Right cardiac atrium (tissue), 5 donors: Measurements from ENCODE around the gene TSPAN4. TPM values are rescaled to one million over a fixed set of nuclear protein-coding genes. Genes with fewer than 3 reads are reported as not detected.

Experiments used
- ATAC-seq, 2 donors: fragments of 200-7000 bp; cut with Tn5 transposase; one replicate each; pipeline versions ENCODE4 v1.8.0 to v1.9.1; 2020; ENCODE audit warnings: moderate library complexity in 2 of 2, mild to moderate bottlenecking in 1 of 2
- DNase-seq, 3 donors: peaks; one replicate each; pipeline ENCODE4 v3.0.0-alpha.2; 2020
- H3K27ac ChIP-seq: one replicate; pipeline ENCODE4 v1.5.1; 2013; ENCODE audit warnings: mild to moderate bottlenecking, low read length, control low read depth, moderate library complexity
- H3K27me3 ChIP-seq: one replicate; pipeline ENCODE4 v1.6.1; 2013; ENCODE audit not compliant: control insufficient read depth, insufficient read depth
- H3K4me1 ChIP-seq: one replicate; pipeline ENCODE4 v1.6.1; 2013; ENCODE audit warnings: low read length; ENCODE audit not compliant: control insufficient read depth, insufficient read depth
- H3K4me3 ChIP-seq: one replicate; pipeline ENCODE4 v1.5.1; 2013; ENCODE audit warnings: low read length, control low read depth
- H3K9me3 ChIP-seq: one replicate; pipeline ENCODE4 v1.6.1; 2013; ENCODE audit warnings: low read length; ENCODE audit not compliant: control insufficient read depth
- WGBS: extraction: QIAGEN DNeasy Blood & Tissue Kit; methylation state at CpG from one replicate; pipeline ENCODE4 v1.1.7; 2013; 5-methylcytosine and 5-hydroxymethylcytosine counted together
- intact Hi-C, 4 donors: fragments of 100-400 bp; cut with DNase I; formaldehyde crosslinking; loops; one replicate each; pipeline versions ENCODE4 v1.11.0 to v1.14.0; 2022 to 2023
- polyA plus RNA-seq: library from polyadenylated mRNA; stranded (reverse); fragments of 200-250 nt; gene quantifications from one replicate; pipeline ENCODE4 v1.2.3, GENCODE V29; 2013
- total RNA-seq, 4 donors: library from RNA; stranded (reverse); fragmentation: NEBNext Ultra II Directional; extraction: Animal tissue kit (Norgen Biotek cat#: 25700); gene quantifications; one replicate each; pipeline ENCODE4 v1.2.1, GENCODE V29; 2021
- donor health status: healthy with polysubstance abuse.
- donor health status: DM: no; HTN: yes; CAD: no.
- donor health status: DM: no; HTN: no; CAD: no.
- donor health status: DM: no; HTN: yes; CAD: no; lungs with severe emphysema.
- donor health status: DM: yes; HTN: yes; CAD: no.

The TSPAN4 gene
- total and polyA plus RNA-seq, 5 donors = 36.6 to 45.1 (median 40.7) TPM

GRCh38 chr11:825366-826226 lies 17.1 kb upstream of the TSPAN4 start:
- no peaks in the 10 kb centered on the region for H3K9me3 ChIP-seq
- intact Hi-C loops = no loop called here
- ATAC-seq (no peak), DNase-seq (no peak)
- no peak overlapping the region for H3K4me3 ChIP-seq
- H3K27ac ChIP-seq = no peak overlapping the region
- no peaks in the 10 kb centered on the region for H3K27me3 ChIP-seq
- 78% methylated on average over 12 of the region's 12 CpGs for WGBS
- peaks cover 8% of the 10 kb centered on the region for H3K4me1 ChIP-seq

- intact Hi-C loops = no loop called here
- H3K27me3 ChIP-seq = no peaks in the 10 kb centered on the region
- peaks cover 3% of the 10 kb centered on the region for H3K4me1 ChIP-seq
- DNase-seq (no peak), ATAC-seq (no peak)
- 78% methylated on average over 9 of the region's 9 CpGs for WGBS
- H3K27ac ChIP-seq = no peak overlapping the region
- no peak overlapping the region for H3K4me3 ChIP-seq
- no peaks in the 10 kb centered on the region for H3K9me3 ChIP-seq
These were observed 16.4 kb upstream of the TSPAN4 start for GRCh38 chr11:826227-826621.

DNA sequence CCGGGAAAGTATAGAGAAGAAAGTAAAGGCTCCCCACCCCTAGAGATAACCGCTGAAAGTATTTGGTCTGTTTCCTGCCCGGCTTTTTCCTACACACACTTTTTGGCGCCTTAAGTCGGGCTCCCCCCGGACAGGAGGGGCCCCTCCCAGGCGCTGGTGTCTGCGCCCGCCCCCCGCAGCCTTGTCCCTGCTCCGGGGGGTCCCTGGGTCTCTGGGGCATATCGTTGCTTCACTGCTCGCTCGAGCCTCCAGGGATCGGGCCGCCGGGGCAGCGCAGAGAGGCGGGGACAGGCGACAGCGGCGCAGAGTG lies 15.9 kb upstream of the TSPAN4 start:
- H3K27ac ChIP-seq = peak overlapping the region; percentile 38
- H3K27me3 ChIP-seq = no peaks in the 10 kb centered on the region
- 1% methylated on average over 22 of the region's 22 CpGs for WGBS

GRCh38 chr11:827146-827896 lies 15.3 kb upstream of the TSPAN4 start:
- no peaks in the 10 kb centered on the region for H3K9me3 ChIP-seq
- intact Hi-C loops = no loop called here
- peak overlapping the region; percentile 33 for H3K4me3 ChIP-seq
- peak overlapping the region; percentile 38 for H3K27ac ChIP-seq
- peaks cover 5% of the 10 kb centered on the region for H3K4me1 ChIP-seq
- peak in 2 of 3 donors; percentile 76 to 78 for DNase-seq
- 6% methylated on average over 66 of the region's 66 CpGs for WGBS
- no peaks in the 10 kb centered on the region for H3K27me3 ChIP-seq
- ATAC-seq = no peak

More for the DNA sequence above, 15.9 kb upstream of the TSPAN4 start:
- peak in 1 of 3 donors; percentile 76 for DNase-seq
- Histone ChIP-seq H3K4me1 (peaks cover 3% of the 10 kb centered on the region), H3K4me3 (peak overlapping the region; percentile 33), H3K9me3 (no peaks in the 10 kb centered on the region)
- intact Hi-C loops = no loop called here
- ATAC-seq = no peak

- H3K4me1 ChIP-seq = peaks cover 7% of the 10 kb centered on the region
These were observed 14.8 kb upstream of the TSPAN4 start, which contains the start of gene CRACR2B for GRCh38 chr11:827897-828192. Gene CRACR2B (plus strand): TSS chr11:827919. CDS start chr11:828608, 689 bp downstream.

DNA sequence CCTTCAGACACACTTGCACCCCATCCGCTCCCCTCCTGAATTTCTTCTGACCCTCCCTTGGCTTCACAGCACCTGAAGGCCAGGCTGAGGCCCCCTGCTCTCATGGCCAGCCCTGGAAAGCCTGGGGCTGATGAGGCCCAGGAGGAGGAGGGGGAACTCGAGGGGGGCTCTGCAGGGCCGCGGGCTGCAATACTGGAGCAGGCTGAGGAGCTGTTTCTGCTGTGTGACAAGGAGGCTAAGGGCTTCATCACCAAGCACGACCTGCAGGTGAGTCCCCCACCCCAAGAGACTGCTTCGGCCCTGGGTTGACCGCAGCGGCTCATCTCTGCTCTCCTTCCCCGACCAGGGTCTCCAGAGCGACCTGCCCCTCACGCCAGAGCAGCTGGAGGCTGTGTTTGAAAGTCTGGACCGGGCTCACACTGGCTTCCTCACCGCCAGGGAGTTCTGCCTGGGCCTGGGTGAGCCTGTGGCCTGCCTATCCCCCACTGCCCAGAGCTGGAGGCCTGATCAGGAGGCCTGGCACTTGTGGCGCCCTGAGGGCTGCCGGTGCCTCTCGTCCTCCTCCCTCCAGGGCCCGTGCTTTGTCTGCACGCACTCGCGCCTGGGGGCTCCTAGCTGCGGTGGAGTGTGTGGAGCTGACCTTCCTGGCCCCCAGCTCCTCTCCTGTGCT lies 14.0 kb upstream of the TSPAN4 start:
- Histone ChIP-seq H3K4me3 (no peak overlapping the region), H3K9me3 (no peaks in the 10 kb centered on the region), H3K4me1 (peaks cover 7% of the 10 kb centered on the region), H3K27ac (peak overlapping the region; percentile 37), H3K27me3 (no peaks in the 10 kb centered on the region)
- intact Hi-C loops = no loop called here
- DNase-seq (peak in 2 of 3 donors; percentile 61 to 81), ATAC-seq (no peak)
- 47% methylated on average over 21 of the region's 21 CpGs for WGBS

More at GRCh38 chr11:827897-828192, 14.8 kb upstream of the TSPAN4 start, which contains the start of gene CRACR2B:
- WGBS = 52% methylated on average over 5 of the region's 5 CpGs
- H3K27ac ChIP-seq = peak within 1 kb of the TSS; percentile 38
- H3K27me3 ChIP-seq = no peaks in the 10 kb centered on the region
- peak in 1 of 3 donors; percentile 60 for DNase-seq
- peak within 1 kb of the TSS; percentile 33 for H3K4me3 ChIP-seq
- intact Hi-C loops = no loop called here
- no peak for ATAC-seq
- no peaks in the 10 kb centered on the region for H3K9me3 ChIP-seq

DNA sequence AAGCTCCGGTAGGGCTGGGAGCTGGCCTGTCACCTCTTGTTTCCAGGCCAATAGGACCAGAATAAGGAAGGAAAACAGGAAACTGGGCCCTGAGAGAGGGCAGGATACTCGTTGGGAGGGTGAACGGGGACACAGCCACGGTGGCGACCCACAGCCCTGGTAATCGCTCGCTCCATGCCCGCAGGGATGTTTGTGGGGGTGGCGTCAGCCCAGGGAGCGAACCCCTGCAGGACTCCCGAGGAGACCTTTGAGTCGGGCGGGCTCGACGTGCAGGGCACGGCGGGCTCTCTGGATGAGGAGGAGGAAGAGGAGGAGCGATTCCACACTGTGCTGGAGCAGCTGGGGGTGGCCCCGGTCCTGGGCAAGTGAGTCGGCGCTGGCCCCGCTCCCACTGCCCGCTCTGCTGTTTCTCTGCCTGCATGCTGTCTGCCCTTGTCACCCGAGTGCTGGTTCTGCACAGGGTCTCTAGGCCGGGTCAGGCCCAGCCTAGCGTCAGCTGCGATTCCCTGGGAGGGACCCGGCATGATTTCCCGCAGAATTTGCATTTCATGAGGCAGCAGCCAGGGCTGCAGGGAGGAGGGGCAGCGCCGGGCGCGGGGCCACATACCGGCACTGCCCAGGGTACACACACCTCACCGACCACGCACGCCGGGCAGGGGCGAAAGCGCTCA lies 13.3 kb upstream of the TSPAN4 start:
- Histone ChIP-seq H3K9me3 (no peaks in the 10 kb centered on the region), H3K27ac (peak overlapping the region; percentile 10), H3K4me3 (peak overlapping the region; percentile 29), H3K27me3 (no peaks in the 10 kb centered on the region), H3K4me1 (peaks cover 7% of the 10 kb centered on the region)
- ATAC-seq (peak; percentile 11 to 37), DNase-seq (peak in 2 of 3 donors; percentile 83 to 85)
- 18% methylated on average over 40 of the region's 40 CpGs for WGBS
- intact Hi-C loops = no loop called here

DNA sequence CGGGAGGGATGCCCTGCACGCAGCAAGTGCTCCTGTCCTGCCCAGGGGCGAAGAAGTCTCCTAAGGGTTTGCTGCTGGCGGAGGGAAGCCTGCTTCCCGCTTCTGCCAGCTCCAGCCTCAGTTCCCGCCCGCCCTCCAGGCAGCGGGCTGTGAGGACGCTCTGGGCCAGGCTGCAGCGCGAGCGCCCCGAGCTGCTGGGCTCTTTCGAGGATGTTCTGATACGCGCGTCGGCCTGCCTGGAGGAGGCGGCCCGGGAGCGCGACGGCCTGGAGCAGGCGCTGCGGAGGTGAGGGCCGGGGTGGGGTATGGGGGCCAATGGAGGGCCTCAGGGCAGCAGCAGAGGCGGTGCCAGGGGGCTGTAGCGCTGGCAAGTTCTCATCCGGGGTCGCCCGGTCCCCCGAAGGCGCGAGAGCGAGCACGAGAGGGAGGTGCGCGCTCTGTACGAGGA lies 12.8 kb upstream of the TSPAN4 start:
- H3K27ac ChIP-seq = peak overlapping the region; percentile 10

GRCh38 chr11:830295-831117 lies 12.1 kb upstream of the TSPAN4 start:
- H3K9me3 ChIP-seq = no peaks in the 10 kb centered on the region
- peak overlapping the region; percentile 29 for H3K4me3 ChIP-seq
- no peaks in the 10 kb centered on the region for H3K27me3 ChIP-seq
- H3K27ac ChIP-seq = no peak overlapping the region
- WGBS = 8% methylated on average over 78 of the region's 78 CpGs
- peaks cover 9% of the 10 kb centered on the region for H3K4me1 ChIP-seq
- intact Hi-C loops = no loop called here
- DNase-seq (peak; percentile 81 to 93 (median 92)), ATAC-seq (peak; percentile 56 to 62)

More for the DNA sequence above, 12.8 kb upstream of the TSPAN4 start:
- H3K4me1 ChIP-seq = peaks cover 9% of the 10 kb centered on the region
- ATAC-seq = no peak
- WGBS = 4% methylated on average over 39 of the region's 39 CpGs
- intact Hi-C loops = no loop called here
- H3K9me3 ChIP-seq = no peaks in the 10 kb centered on the region
- H3K4me3 ChIP-seq = peak overlapping the region; percentile 29
- DNase-seq = no peak
- H3K27me3 ChIP-seq = no peaks in the 10 kb centered on the region
